Measurements from ENCODE around the gene FGF23.

DNA sequence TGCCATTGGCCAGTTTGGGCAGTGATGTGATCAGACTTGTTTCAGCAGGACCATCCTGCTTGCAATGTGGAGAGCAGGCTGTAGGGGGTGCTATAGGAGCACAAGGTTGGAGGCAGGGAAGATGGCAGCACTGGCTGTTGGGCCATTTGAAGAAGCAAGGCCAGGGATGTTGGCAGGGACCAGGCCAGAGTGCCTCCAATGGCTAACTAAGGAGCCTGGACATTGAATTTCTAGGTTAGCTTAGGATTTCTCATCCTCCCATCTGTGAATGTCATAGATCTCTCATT, 23.5 kb downstream of the FGF23 start:
- TF ChIP-seq FOXA1 (IDR thresholded peaks at IDR 0.05) (no peak), SP1 (IDR thresholded peaks at IDR 0.05) (no peak), FOXK2 (IDR thresholded peaks at IDR 0.05) (no peak), TARDBP (IDR thresholded peaks at IDR 0.05) (no peak), HDGF (IDR thresholded peaks at IDR 0.05; ENCODE audit: borderline replicate concordance) (no peak), BHLHE40 (IDR thresholded peaks at IDR 0.05; ENCODE audit: borderline replicate concordance) (no peak)
- TF ChIP-seq, protein P1, sequence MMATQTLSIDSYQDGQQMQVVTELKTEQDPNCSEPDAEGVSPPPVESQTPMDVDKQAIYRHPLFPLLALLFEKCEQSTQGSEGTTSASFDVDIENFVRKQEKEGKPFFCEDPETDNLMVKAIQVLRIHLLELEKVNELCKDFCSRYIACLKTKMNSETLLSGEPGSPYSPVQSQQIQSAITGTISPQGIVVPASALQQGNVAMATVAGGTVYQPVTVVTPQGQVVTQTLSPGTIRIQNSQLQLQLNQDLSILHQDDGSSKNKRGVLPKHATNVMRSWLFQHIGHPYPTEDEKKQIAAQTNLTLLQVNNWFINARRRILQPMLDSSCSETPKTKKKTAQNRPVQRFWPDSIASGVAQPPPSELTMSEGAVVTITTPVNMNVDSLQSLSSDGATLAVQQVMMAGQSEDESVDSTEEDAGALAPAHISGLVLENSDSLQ (IDR thresholded peaks at IDR 0.05) = no peak
